OCI-LY3 (cell line): ENCODE data around the gene ZNF562.
A peak's percentile ranks its signal among the peaks of the same experiment; 100 is the strongest.

Source experiments
- H2AFZ ChIP-seq: fragments of 200-600, 300-600 bp; shearing (Covaris generic); 2 replicates; pipeline ENCODE4 v1.6.0; 2014; ENCODE audit warnings: antibody characterized with exemption, low read depth, low read length
- H3K27ac ChIP-seq: fragments of 200-600, 300-600 bp; sonication (generic); 2 replicates; pipeline ENCODE4 v1.5.1; 2014; ENCODE audit warnings: mild to moderate bottlenecking, low read length, moderate library complexity, mixed read lengths
- H3K27me3 ChIP-seq: fragments of 200-600, 300-600 bp; sonication (generic); 2 replicates; pipeline ENCODE4 v1.6.1; 2014; ENCODE audit warnings: low read depth, low read length, mixed read lengths
- H3K36me3 ChIP-seq: fragments of 200-600, 300-600 bp; sonication (generic); replicated peaks from 2 replicates; pipeline ENCODE3; 2014; ENCODE audit warnings: low read depth, low read length, mixed read lengths
- H3K4me1 ChIP-seq: fragments of 300-600, 200-600 bp; sonication (generic); 2 replicates; pipeline ENCODE4 v1.6.1; 2014; ENCODE audit warnings: low read length, mixed read lengths
- H3K4me2 ChIP-seq: fragments of 200-600, 300-600 bp; sonication (generic); 2 replicates; pipeline ENCODE4 v1.6.1; 2014; ENCODE audit warnings: low read length, mixed read lengths
- H3K4me3 ChIP-seq: fragments of 300-600, 200-600 bp; sonication (generic); 2 replicates; pipeline ENCODE4 v1.5.1; 2014; ENCODE audit warnings: antibody characterized with exemption, mild to moderate bottlenecking, low read length, moderate library complexity
- H3K79me2 ChIP-seq: fragments of 300-600, 200-600 bp; shearing (Covaris generic); 2 replicates; pipeline ENCODE4 v1.6.1; 2014; ENCODE audit warnings: mild to moderate bottlenecking, low read length, mixed read lengths
- H3K9ac ChIP-seq: fragments of 300-600, 200-600 bp; shearing (Covaris generic); 2 replicates; pipeline ENCODE4 v1.6.0; 2014; ENCODE audit warnings: mild to moderate bottlenecking, low read length, moderate library complexity
- H3K9me3 ChIP-seq: fragments of 200-600, 300-600 bp; shearing (Covaris generic); 2 replicates; pipeline ENCODE4 v1.6.1; 2014; ENCODE audit warnings: low read length, mixed read lengths; ENCODE audit not compliant: insufficient read depth
- H4K20me1 ChIP-seq: fragments of 200-600, 300-600 bp; sonication (generic); 2 replicates; pipeline ENCODE4 v1.6.1; 2016; ENCODE audit warnings: low read length, mixed read lengths; ENCODE audit not compliant: insufficient read depth
- CTCF ChIP-seq: fragments of 200-600, 300-600 bp; sonication (generic); IDR thresholded peaks from 2 replicates; pipeline ENCODE4 v1.5.1; 2014; ENCODE audit warnings: antibody characterized with exemption, low read length, low read depth
- EZH2phosphoT487 ChIP-seq: fragments of 200-600 bp; shearing (Covaris generic); IDR thresholded peaks from 2 replicates; pipeline ENCODE4 v1.6.1; 2018; ENCODE audit warnings: antibody characterized with exemption, mixed run types, low read depth

The ZNF562 gene

GRCh38 chr19:9672893-9673292, 2.0 kb downstream of the ZNF562 start:
- H3K27ac ChIP-seq: no peak overlapping the region
- H3K4me3 ChIP-seq: no peak overlapping the region
- peaks cover 6% of the 10 kb centered on the region; the same call in 1 of the 2 replicates for H4K20me1 ChIP-seq
- H3K9me3 ChIP-seq: peaks cover 39% of the 10 kb centered on the region
- no peaks in the 10 kb centered on the region for H3K27me3 ChIP-seq
- H3K36me3 ChIP-seq: peaks cover 62% of the 10 kb centered on the region
- H3K4me1 ChIP-seq: peaks cover 10% of the 10 kb centered on the region
- no peak overlapping the region for H3K4me2 ChIP-seq
- peaks cover 70% of the 10 kb centered on the region for H3K79me2 ChIP-seq
- no peak overlapping the region for H2AFZ ChIP-seq
- no peak overlapping the region for H3K9ac ChIP-seq
- TF ChIP-seq CTCF: no peak
- no peak for TF ChIP-seq EZH2phosphoT487

- Histone ChIP-seq H3K4me2 (no peak overlapping the region), H3K79me2 (peaks cover 82% of the 10 kb centered on the region), H3K9ac (no peak overlapping the region), H3K36me3 (peaks cover 74% of the 10 kb centered on the region), H3K4me3 (no peak overlapping the region), H3K27ac (peak overlapping the region; percentile 35), H2AFZ (no peak overlapping the region), H4K20me1 (peaks cover 9% of the 10 kb centered on the region; the same call in 1 of the 2 replicates), H3K27me3 (no peaks in the 10 kb centered on the region), H3K4me1 (peaks cover 10% of the 10 kb centered on the region), H3K9me3 (peaks cover 41% of the 10 kb centered on the region)
- TF ChIP-seq EZH2phosphoT487: no peak
- no peak for TF ChIP-seq CTCF
Measured at GRCh38 chr19:9671655-9672054, 3.2 kb downstream of the ZNF562 start.

- Histone ChIP-seq H3K9ac (no peak overlapping the region), H2AFZ (no peak overlapping the region), H3K79me2 (peaks cover 100% of the 10 kb centered on the region), H4K20me1 (peaks cover 18% of the 10 kb centered on the region; the same call in 1 of the 2 replicates), H3K9me3 (peaks cover 34% of the 10 kb centered on the region), H3K27ac (no peak overlapping the region), H3K4me2 (no peak overlapping the region), H3K4me3 (no peak overlapping the region), H3K4me1 (peaks cover 10% of the 10 kb centered on the region), H3K27me3 (no peaks in the 10 kb centered on the region), H3K36me3 (peaks cover 81% of the 10 kb centered on the region)
- no peak for TF ChIP-seq CTCF
Measured at GRCh38 chr19:9668544-9668943, 6.4 kb downstream of the ZNF562 start.

- peaks cover 19% of the 10 kb centered on the region for H4K20me1 ChIP-seq
- H3K36me3 ChIP-seq: peaks cover 74% of the 10 kb centered on the region
- TF ChIP-seq EZH2phosphoT487: no peak
- TF ChIP-seq CTCF: no peak
- peaks cover 100% of the 10 kb centered on the region for H3K79me2 ChIP-seq
- no peak overlapping the region for H2AFZ ChIP-seq
- peaks cover 10% of the 10 kb centered on the region for H3K4me1 ChIP-seq
- peaks cover 28% of the 10 kb centered on the region for H3K9me3 ChIP-seq
- H3K27me3 ChIP-seq: no peaks in the 10 kb centered on the region
- no peak overlapping the region for H3K27ac ChIP-seq
- H3K9ac ChIP-seq: no peak overlapping the region
- H3K4me2 ChIP-seq: no peak overlapping the region
- H3K4me3 ChIP-seq: no peak overlapping the region
Measured at GRCh38 chr19:9667898-9668297, 7.0 kb downstream of the ZNF562 start.
